Right lung (tissue), 10 donors: ENCODE measurements around the gene MR1. TPM values are rescaled to one million over a fixed set of nuclear protein-coding genes. Genes with fewer than 3 reads are reported as not detected.

Experiments
- DNase-seq, 2 donors: peaks; one replicate each; pipeline ENCODE4 v3.0.0-alpha.2; 2013
- long read RNA-seq, 8 donors: transcript quantifications; one replicate each; lab custom pipeline, GENCODE V29; 2026
- polyA plus RNA-seq, 5 donors: library from polyadenylated mRNA; unstranded; fragments of 120-200 nt; gene quantifications; one replicate each; pipeline versions ENCODE4 v1.2.1 to v1.2.3, GENCODE V29; 2013; ENCODE audit warnings: inconsistent platforms in 1 of 5, low replicate concordance in 1 of 5; ENCODE audit not compliant: insufficient read length in 5 of 5, insufficient read depth in 1 of 5

Gene MR1
- polyA plus RNA-seq, result 1 to 10 TPM; 5.8 to 8.3 (median 6.9) TPM
- long read RNA-seq, donor 1, partial matches to known transcripts, result 0 of 3 reads
- long read RNA-seq, donor 1, other reads (novel, unspliced or antisense), result 0 of 3 reads
- long read RNA-seq, donor 2, result 0 reads
- long read RNA-seq, donor 3, partial matches to known transcripts, result 0 of 3 reads
- long read RNA-seq, donor 3, other reads (novel, unspliced or antisense), result 0 of 3 reads
- long read RNA-seq, donor 4, partial matches to known transcripts, result 0 of 1 reads
- long read RNA-seq, donor 4, other reads (novel, unspliced or antisense), result 0 of 1 reads
- long read RNA-seq, donor 5, full-length matches to known transcripts, result 2 of 2 reads
- long read RNA-seq, donor 5, partial matches to known transcripts, result 0 of 2 reads
- long read RNA-seq, donor 5, other reads (novel, unspliced or antisense), result 0 of 2 reads
- long read RNA-seq, donor 6, partial matches to known transcripts, result 0 of 1 reads
- long read RNA-seq, donor 6, other reads (novel, unspliced or antisense), result 0 of 1 reads
- long read RNA-seq, donor 7, full-length matches to known transcripts, result 5 of 5 reads
- long read RNA-seq, donor 7, partial matches to known transcripts, result 0 of 5 reads
- long read RNA-seq, donor 7, other reads (novel, unspliced or antisense), result 0 of 5 reads
- long read RNA-seq, donor 8, partial matches to known transcripts, result 0 of 3 reads
- long read RNA-seq, donor 8, other reads (novel, unspliced or antisense), result 0 of 3 reads

GRCh38 chr1:181033799-181034451 is at the start of gene MR1:
TSS of gene MR1 (plus strand) at chr1:181033983. CDS start at chr1:181034008, 25 bp downstream.
- peak; percentile 69 to 74 for DNase-seq

- no peak for DNase-seq
These were observed 45.5 kb upstream of the MR1 start for GRCh38 chr1:180988253-180988752.

- DNase-seq, result no peak
These were observed 39.5 kb upstream of the MR1 start for GRCh38 chr1:180994262-180994661.

- DNase-seq, result no peak
These were observed 35.8 kb upstream of the MR1 start for GRCh38 chr1:180997843-180998504.

GRCh38 chr1:181001091-181001780 is 32.5 kb upstream of the MR1 start:
- DNase-seq, result no peak

- no peak for DNase-seq
These were observed 31.1 kb upstream of the MR1 start for GRCh38 chr1:181002582-181003172.

GRCh38 chr1:181010789-181011188 is 23.0 kb upstream of the MR1 start:
- no peak for DNase-seq

GRCh38 chr1:181011301-181012202 is 22.2 kb upstream of the MR1 start:
- no peak for DNase-seq

GRCh38 chr1:181012203-181012745 is 21.5 kb upstream of the MR1 start:
- DNase-seq, result no peak

GRCh38 chr1:181013144-181013543 is 20.6 kb upstream of the MR1 start:
- no peak for DNase-seq

- DNase-seq, result no peak
These were observed 19.1 kb upstream of the MR1 start for GRCh38 chr1:181014477-181015250.

GRCh38 chr1:181015251-181015615 is 18.6 kb upstream of the MR1 start:
- DNase-seq, result no peak

GRCh38 chr1:181016563-181016962 is 17.2 kb upstream of the MR1 start:
- DNase-seq, result no peak

- DNase-seq, result no peak
These were observed 14.7 kb upstream of the MR1 start for GRCh38 chr1:181018901-181019681.

GRCh38 chr1:181021159-181021558 is 12.6 kb upstream of the MR1 start:
- no peak for DNase-seq

GRCh38 chr1:181021811-181022434 is 11.9 kb upstream of the MR1 start:
- peak; percentile 45 to 50 for DNase-seq
